ENCODE measurements around the gene VPS13D.

The VPS13D gene

GRCh38 chr1:12371053-12371452, 141.2 kb downstream of the VPS13D start:
- Histone ChIP-seq H3K4me1 (ENCODE audit: insufficient read depth, insufficient read length) (no peaks in the 10 kb centered on the region), H3K27me3 (ENCODE audit: insufficient read depth, insufficient read length) (no peaks in the 10 kb centered on the region), H3K9me3 (ENCODE audit: insufficient read depth, low read length) (no peaks in the 10 kb centered on the region), H3K4me3 (ENCODE audit: insufficient read length, low read depth) (no peak overlapping the region), H3K9ac (ENCODE audit: insufficient read length, low read depth) (no peak overlapping the region), H3K36me3 (ENCODE audit: insufficient read depth, insufficient read length, low read length) (peaks cover 6% of the 10 kb centered on the region)
- no peak for DNase-seq (ENCODE audit: low read depth, low spot score)
- TF ChIP-seq SUZ12 (IDR thresholded peaks at IDR 0.05; ENCODE audit: extremely low read depth, insufficient read depth, insufficient read length) (no peak), ZNF274 (IDR thresholded peaks at IDR 0.05; ENCODE audit: low read depth, low read length) (no peak), YY1 (IDR thresholded peaks at IDR 0.05; ENCODE audit: insufficient read depth, insufficient read length) (no peak)

GRCh38 chr1:12372180-12372579, 142.3 kb downstream of the VPS13D start:
- no peak overlapping the region for H3K9ac ChIP-seq (ENCODE audit: insufficient read length, low read depth)
- no peaks in the 10 kb centered on the region for H3K4me1 ChIP-seq (ENCODE audit: insufficient read depth, insufficient read length)
- no peaks in the 10 kb centered on the region for H3K27me3 ChIP-seq (ENCODE audit: insufficient read depth, insufficient read length)
- no peak overlapping the region for H3K4me3 ChIP-seq (ENCODE audit: insufficient read length, low read depth)
- peaks cover 6% of the 10 kb centered on the region for H3K36me3 ChIP-seq (ENCODE audit: insufficient read depth, insufficient read length, low read length)
- TF ChIP-seq SUZ12 (IDR thresholded peaks at IDR 0.05; ENCODE audit: extremely low read depth, insufficient read depth, insufficient read length) (no peak), ZNF274 (IDR thresholded peaks at IDR 0.05; ENCODE audit: low read depth, low read length) (no peak), YY1 (IDR thresholded peaks at IDR 0.05; ENCODE audit: insufficient read depth, insufficient read length) (no peak)
- H3K9me3 ChIP-seq (ENCODE audit: insufficient read depth, low read length) = no peaks in the 10 kb centered on the region
- DNase-seq (ENCODE audit: low read depth, low spot score) = no peak

- no peak for DNase-seq (ENCODE audit: low read depth, low spot score)
- peaks cover 6% of the 10 kb centered on the region for H3K36me3 ChIP-seq (ENCODE audit: insufficient read depth, insufficient read length, low read length)
- H3K27me3 ChIP-seq (ENCODE audit: insufficient read depth, insufficient read length) = no peaks in the 10 kb centered on the region
- H3K9ac ChIP-seq (ENCODE audit: insufficient read length, low read depth) = no peak overlapping the region
- TF ChIP-seq ZNF274 (IDR thresholded peaks at IDR 0.05; ENCODE audit: low read depth, low read length) (no peak), SUZ12 (IDR thresholded peaks at IDR 0.05; ENCODE audit: extremely low read depth, insufficient read depth, insufficient read length) (no peak), YY1 (IDR thresholded peaks at IDR 0.05; ENCODE audit: insufficient read depth, insufficient read length) (no peak)
- H3K4me3 ChIP-seq (ENCODE audit: insufficient read length, low read depth) = no peak overlapping the region
- no peaks in the 10 kb centered on the region for H3K4me1 ChIP-seq (ENCODE audit: insufficient read depth, insufficient read length)
- no peaks in the 10 kb centered on the region for H3K9me3 ChIP-seq (ENCODE audit: insufficient read depth, low read length)
These were observed 142.9 kb downstream of the VPS13D start for GRCh38 chr1:12372761-12373160.

GRCh38 chr1:12375133-12375829, 145.5 kb downstream of the VPS13D start:
- no peak for DNase-seq (ENCODE audit: low read depth, low spot score)
- no peaks in the 10 kb centered on the region for H3K27me3 ChIP-seq (ENCODE audit: insufficient read depth, insufficient read length)
- no peaks in the 10 kb centered on the region for H3K9me3 ChIP-seq (ENCODE audit: insufficient read depth, low read length)
- TF ChIP-seq ZNF274 (IDR thresholded peaks at IDR 0.05; ENCODE audit: low read depth, low read length) = no peak
- TF ChIP-seq YY1 (IDR thresholded peaks at IDR 0.05; ENCODE audit: insufficient read depth, insufficient read length) = no peak
- no peak for TF ChIP-seq SUZ12 (IDR thresholded peaks at IDR 0.05; ENCODE audit: extremely low read depth, insufficient read depth, insufficient read length)
- no peak overlapping the region for H3K9ac ChIP-seq (ENCODE audit: insufficient read length, low read depth)
- no peak overlapping the region for H3K4me3 ChIP-seq (ENCODE audit: insufficient read length, low read depth)
- H3K4me1 ChIP-seq (ENCODE audit: insufficient read depth, insufficient read length) = no peaks in the 10 kb centered on the region
- peaks cover 16% of the 10 kb centered on the region for H3K36me3 ChIP-seq (ENCODE audit: insufficient read depth, insufficient read length, low read length)

- H3K27me3 ChIP-seq (ENCODE audit: insufficient read depth, insufficient read length) = no peaks in the 10 kb centered on the region
- peaks cover 19% of the 10 kb centered on the region for H3K36me3 ChIP-seq (ENCODE audit: insufficient read depth, insufficient read length, low read length)
- DNase-seq (ENCODE audit: low read depth, low spot score) = no peak
- TF ChIP-seq SUZ12 (IDR thresholded peaks at IDR 0.05; ENCODE audit: extremely low read depth, insufficient read depth, insufficient read length) (no peak), YY1 (IDR thresholded peaks at IDR 0.05; ENCODE audit: insufficient read depth, insufficient read length) (no peak), ZNF274 (IDR thresholded peaks at IDR 0.05; ENCODE audit: low read depth, low read length) (no peak)
- H3K4me1 ChIP-seq (ENCODE audit: insufficient read depth, insufficient read length) = no peaks in the 10 kb centered on the region
- H3K9me3 ChIP-seq (ENCODE audit: insufficient read depth, low read length) = no peaks in the 10 kb centered on the region
- no peak overlapping the region for H3K9ac ChIP-seq (ENCODE audit: insufficient read length, low read depth)
- no peak overlapping the region for H3K4me3 ChIP-seq (ENCODE audit: insufficient read length, low read depth)
These were observed 146.6 kb downstream of the VPS13D start for GRCh38 chr1:12376236-12377045.

GRCh38 chr1:12380326-12381249, 150.8 kb downstream of the VPS13D start:
- DNase-seq (ENCODE audit: low read depth, low spot score) = no peak
- Histone ChIP-seq H3K4me3 (ENCODE audit: insufficient read length, low read depth) (no peak overlapping the region), H3K27me3 (ENCODE audit: insufficient read depth, insufficient read length) (no peaks in the 10 kb centered on the region), H3K36me3 (ENCODE audit: insufficient read depth, insufficient read length, low read length) (peaks cover 32% of the 10 kb centered on the region), H3K9me3 (ENCODE audit: insufficient read depth, low read length) (no peaks in the 10 kb centered on the region), H3K4me1 (ENCODE audit: insufficient read depth, insufficient read length) (no peaks in the 10 kb centered on the region), H3K9ac (ENCODE audit: insufficient read length, low read depth) (no peak overlapping the region)
- no peak for TF ChIP-seq YY1 (IDR thresholded peaks at IDR 0.05; ENCODE audit: insufficient read depth, insufficient read length)
- no peak for TF ChIP-seq SUZ12 (IDR thresholded peaks at IDR 0.05; ENCODE audit: extremely low read depth, insufficient read depth, insufficient read length)
- TF ChIP-seq ZNF274 (IDR thresholded peaks at IDR 0.05; ENCODE audit: low read depth, low read length) = no peak

Data from NT2/D1 (cell line).